NCI-H146 treated with DMSO at 0.1 percent for 48 hours (cell line): ENCODE results near the gene HS3ST5.
"Not testable (repeated sequence)": the region's sequence is repeated elsewhere in the genome, so short reads cannot be mapped to it uniquely, and the experiment has no call there.

Experiments used
- DNase-seq: peaks from one replicate; lab custom pipeline; 2025; ENCODE audit not compliant: unreplicated experiment; lab: John Stamatoyannopoulos, UW

The HS3ST5 gene

DNA sequence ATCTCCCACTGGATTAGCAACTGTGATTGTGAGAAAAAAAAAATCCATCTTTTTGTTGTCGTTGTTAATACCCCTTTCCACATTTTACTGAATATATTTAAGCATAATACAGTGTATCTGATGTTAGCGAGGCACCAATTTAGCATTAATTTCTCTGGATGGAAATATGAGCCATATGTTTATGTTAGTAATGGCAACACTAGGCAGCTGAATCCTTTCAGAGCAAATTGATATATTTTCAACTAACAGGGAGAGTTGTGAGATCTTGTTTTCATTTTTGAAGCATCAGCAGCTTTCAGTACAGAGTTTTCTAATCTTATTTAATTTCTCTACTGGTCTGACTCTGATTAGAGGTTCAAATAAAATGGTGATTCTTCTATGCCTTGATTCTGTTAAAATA, 287.1 kb downstream of the HS3ST5 start:
- DNase-seq, result no peak

DNA sequence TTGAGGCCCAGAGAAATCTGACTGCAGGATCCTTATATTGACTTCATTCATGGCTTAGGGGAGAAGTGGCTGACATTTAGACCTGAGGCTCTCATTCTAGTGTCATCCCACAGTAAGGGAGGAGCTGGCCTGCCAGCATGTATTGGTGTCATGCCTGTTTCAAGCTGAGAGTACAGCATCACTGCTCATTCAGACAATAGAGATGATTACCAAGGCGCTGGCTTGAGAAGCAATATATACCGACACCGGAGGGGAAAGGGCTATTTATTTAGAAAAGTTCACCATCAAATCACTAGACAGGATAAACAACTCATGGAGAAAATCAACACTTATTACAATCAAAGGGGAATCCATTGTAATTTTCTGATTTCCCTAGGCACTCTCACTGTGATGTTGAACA, 287.5 kb downstream of the HS3ST5 start:
- DNase-seq, result peak; percentile 24

DNA sequence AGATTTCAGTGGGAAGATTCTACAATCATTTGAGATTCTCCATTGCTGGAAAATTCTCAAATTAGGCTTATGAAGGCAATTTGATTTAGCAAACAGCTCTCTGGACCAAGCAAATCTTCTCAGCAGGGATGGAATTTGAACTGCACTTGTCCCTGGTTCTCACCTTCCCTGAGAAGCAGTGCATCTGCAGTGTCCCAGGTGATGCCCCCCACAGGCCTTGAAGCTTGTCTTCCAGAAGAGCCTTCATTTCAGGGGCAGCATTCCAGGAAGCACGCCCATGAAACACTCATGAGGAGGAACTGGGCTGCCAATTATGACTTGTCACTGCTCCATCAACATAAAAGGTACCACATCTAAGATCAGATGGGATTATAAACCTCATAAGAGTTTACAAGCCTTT, 289.0 kb downstream of the HS3ST5 start:
- DNase-seq, result no peak

DNA sequence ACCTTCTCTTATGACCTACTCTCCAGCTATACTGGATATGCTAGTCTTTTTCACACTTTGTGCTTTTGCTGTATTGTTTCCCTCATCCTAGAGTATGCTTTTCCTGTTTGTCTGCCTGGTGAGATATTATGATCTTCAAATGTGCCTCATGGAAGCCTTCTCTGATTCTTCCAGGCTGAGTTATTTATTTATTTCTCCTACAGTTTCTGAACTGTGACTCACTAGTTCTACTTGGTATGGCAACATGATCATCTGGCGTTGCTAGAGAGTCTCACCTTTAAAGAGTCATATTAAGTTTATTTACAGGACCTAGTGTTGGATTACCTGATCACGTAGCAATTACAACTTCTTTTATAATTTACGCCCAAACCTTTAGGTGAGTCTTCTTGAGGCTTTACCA, 290.7 kb downstream of the HS3ST5 start:
- DNase-seq, result no peak

DNA sequence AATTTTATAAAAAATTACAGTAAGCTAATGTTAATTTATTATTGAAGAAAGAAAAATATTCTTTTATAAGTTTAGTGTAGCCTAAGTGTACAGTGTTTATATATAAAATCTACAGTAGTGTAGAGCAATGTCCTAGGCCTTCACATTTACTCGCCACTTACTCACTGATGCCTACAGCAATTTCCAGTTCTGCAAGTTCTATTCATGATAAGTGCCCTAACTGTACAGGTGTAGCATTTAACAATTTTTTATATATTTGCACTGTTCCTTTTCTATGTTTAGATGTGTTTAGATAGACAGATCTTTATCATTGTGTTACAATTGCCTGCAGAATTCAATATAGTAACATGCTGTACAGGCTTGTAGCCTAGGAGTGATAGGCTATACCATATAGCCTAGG, 291.8 kb downstream of the HS3ST5 start:
- peak; percentile 28 for DNase-seq

DNA sequence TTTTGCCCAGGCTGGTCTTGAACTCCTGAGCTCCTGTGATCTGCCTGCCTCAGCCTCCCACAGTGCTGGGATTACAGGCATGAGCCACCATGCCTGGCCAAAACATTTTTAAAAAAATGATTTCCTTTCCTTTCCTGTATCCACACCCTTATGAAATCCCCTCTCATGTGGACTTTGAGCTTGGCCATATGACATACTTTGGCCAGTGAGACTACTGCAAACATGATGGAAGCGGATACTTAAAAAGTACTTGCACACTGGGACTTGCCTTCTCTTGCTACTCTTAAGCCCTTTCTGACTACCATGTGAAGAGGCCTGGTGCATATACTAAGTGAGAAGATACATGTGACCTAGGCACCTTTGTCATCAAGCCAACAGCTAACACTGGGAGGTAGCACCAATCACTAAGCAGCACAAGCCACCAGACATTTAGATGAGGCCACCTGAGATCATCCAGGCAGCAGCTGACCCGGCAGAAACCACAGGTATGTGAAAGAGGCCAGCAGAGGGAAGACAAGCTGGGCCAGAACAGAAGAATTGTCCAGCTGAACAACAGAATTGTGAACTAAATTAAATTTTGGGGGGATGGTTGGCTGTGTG, 293.4 kb downstream of the HS3ST5 start:
- no peak for DNase-seq

DNA sequence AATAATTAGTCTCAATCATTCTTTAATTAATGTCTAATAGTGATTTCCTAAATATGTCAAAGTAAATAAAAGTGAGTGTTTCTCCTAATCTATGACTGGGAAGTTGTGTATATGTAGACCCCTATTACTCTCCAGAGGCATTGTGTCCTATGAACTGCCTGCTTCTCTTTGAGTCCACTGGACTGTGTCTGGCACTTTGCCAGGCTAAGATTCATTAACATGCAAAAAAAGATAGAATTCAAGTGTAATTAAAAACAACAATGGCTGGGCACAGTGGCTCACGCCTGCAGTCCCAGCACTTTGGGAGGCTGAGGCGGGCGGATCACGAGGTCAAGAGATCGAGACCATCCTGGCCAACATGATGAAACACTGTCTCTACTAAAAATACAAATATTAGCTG, 298.3 kb downstream of the HS3ST5 start:
- not testable (repeated sequence) for DNase-seq

DNA sequence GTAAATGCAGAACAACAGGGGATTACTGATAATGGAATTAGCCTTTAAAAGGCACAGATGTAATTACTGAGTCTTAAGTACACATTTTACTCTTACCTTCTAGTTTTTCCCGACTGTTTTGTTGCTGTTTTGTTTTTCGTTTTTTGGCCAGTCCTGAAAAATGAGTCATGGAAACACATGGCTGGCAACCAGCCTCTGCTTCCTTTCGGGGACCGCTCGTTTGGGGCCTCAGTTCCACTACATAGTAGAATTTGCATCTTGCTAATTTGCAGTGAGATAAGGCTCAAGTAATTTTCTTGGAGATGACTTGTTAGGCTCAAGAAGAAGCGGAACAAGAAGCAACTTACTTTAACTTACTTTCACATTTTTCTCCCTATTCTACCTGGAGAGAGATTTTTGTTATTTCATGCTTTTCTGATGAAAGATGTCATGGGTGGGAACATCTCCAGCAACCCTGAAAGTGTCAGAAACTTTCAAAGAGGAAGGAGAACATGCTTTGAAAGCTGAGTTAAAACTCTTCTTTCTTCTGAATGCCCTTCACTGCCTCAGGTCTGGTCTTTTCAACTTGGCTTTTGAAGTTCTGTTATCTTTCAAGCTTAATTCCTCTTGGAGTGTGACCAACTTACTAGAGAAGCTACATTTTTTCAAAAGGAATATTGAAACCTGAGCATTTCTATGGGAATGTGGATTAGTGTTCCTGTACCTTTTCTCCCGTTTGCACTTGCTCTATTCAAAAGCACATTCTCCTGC, 300.4 kb downstream of the HS3ST5 start:
- no peak for DNase-seq

DNA sequence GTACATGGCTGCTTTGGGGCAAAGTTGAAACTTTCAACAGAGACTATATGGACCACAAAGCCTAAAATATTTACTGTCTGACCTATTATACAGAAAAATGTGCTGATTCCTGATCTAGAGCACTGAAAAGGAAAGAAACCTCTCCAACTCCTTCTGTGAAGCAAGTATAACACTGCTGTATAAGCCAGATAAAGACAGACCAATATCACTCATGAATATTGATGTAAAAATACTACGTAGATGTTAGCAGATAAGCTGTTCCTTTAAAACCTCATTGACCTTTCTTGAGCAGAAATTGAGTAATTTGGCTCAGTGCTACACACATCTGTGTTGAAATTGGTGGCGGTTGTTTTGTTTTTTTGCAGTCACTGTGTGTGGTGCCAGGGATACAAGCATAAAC, 302.0 kb downstream of the HS3ST5 start:
- DNase-seq, result no peak

DNA sequence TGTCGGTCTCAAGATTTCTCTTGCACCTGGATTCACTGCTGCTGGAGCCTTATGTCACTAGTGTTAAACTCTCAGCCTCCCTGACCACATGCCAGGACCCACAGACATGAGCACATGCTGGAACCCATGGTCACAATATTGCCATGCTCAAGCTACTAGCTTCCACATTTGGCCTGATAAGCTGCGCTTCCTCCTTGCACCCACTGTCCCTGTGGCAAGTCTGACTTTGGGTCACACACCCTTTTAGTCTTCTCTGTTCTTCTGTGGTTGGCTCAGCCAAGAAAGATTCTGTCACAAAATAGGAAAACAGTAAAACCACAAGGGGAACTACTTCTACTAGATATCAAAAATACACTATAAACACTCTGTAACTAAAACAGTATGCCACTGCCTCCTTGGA, 303.0 kb downstream of the HS3ST5 start:
- DNase-seq, result no peak

DNA sequence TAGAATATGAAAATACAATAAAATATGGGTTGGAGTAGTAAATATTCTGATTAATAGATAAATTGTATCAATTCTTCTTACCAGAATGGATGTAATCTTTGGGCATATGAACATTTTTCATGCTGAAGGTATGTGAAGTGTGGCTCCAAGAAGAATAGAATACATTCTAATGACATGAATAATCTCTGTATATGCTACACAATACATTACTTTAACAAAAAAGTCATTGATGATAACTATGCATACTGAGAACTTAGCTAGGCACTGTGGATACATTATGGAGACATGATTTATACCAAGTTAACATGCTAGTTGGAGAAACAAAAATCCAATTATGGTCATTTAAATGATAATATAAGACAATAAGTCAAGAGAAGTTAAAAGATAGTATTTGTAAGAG, 309.2 kb downstream of the HS3ST5 start:
- DNase-seq, result no peak

DNA sequence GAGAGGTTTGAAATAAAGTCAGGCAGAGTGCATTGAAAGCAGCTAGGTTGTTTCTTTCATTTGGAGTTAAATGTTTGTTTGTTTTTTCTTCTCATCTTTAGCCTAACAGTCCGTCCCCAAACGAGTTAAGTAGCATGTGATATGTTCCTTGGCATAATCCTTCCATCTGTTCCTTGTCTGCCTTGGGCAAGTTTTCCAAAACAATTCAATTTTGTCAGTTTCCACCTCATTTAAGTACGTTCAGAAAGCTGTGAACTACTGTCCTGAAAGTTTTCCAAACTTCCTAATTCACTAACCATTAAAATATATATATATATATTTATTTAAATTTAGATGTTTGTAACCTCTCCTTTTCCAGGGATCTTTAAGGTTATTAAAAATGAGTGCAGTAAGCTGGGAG, 310.1 kb downstream of the HS3ST5 start:
- DNase-seq, result no peak

DNA sequence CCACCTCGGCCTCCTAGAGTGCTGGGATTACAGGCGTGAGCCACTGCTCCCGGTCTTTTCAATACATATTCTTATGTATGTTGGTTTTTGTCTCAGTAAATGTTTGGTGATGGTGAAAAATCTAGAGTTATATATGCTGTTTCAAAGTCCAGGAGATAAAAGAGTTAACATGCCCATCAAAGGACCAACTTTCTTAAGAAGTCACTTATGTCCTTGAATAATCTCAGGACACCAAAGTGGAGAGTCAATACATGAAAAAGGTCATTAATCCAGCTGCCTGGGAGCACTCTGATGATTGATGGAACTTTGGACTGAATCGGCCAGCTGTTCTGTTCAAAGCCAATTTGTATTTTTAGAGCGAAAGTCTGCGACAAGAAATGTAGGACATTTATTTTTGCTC, 312.1 kb downstream of the HS3ST5 start:
- DNase-seq, result no peak

DNA sequence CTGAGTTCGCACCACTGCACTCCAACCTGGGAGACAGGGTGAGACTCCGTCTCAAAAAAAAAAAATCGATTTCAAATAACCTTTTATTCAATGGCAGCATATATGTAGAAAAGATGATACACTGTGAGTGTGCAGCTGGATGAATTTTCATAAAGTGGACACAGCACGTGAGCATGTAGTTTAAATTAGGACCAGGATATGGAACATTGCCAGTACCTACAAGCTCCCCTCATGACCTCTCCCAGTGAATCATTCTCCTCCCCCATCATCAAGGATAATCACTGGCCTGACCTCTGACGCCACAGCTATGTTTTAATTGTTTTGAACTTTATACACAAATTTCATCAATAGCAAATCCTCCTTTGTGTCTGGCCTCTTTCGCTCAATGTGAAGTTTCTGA, 318.1 kb downstream of the HS3ST5 start:
- no peak for DNase-seq

DNA sequence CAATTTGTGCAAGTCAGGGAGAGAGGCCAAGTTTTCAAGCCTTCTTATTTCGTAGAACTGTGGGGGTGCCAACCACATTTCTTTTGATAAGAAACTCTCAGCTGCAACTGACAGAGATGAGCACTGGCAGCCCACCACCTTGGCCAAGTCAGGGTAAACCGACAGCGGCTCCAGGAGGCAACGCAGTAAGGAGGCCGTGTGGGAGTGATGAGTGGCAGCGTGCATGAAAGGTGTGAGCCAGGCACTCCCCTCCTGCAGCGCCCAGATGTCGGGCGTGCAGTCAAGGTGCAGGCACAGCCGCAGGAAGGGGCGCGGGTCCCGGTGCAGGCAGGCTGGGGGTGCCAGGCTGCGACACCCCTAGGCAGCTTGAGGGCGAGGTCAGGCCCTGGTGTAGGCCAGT, 322.6 kb downstream of the HS3ST5 start:
- DNase-seq, result no peak

DNA sequence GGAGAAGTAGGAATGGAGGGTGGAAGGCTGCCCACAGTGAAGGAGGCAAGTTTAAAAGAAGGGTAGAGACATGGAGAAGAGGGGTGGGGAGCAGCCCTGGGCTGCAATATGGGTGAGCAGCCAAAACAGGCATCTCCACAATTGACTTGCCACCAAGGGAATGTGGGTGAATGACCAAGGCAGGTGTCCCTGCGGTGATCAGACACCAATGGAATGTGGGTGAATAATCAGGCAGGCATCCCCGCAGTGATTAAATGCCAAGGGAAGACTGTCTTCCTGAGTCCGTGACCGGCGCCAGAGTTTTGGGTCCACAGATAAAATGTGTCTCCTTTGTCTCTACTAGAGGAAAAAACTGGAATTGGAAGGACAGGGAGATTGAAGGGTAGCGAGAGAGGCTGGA, 325.7 kb downstream of the HS3ST5 start:
- not testable (repeated sequence) for DNase-seq

DNA sequence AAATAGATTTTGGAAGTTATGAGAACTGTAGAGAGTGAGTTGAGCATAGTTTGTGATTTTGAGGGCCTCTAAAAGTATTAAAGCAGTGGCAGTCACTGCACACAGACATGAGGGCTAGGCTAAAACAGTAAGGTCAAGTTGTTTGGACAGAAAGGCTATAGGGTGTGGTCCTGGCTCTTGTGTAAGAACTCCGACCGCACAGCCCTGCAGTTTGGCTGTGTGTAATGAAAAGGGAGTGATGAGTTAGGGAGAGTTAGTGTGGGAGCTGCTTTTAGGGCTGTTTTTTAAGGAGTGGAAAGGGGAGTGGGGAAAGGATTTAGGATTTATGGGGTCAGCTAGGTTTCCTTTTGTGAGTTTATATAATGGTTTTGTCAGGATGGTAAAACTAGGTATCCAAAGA, 328.7 kb downstream of the HS3ST5 start:
- DNase-seq, result not testable (repeated sequence)

DNA sequence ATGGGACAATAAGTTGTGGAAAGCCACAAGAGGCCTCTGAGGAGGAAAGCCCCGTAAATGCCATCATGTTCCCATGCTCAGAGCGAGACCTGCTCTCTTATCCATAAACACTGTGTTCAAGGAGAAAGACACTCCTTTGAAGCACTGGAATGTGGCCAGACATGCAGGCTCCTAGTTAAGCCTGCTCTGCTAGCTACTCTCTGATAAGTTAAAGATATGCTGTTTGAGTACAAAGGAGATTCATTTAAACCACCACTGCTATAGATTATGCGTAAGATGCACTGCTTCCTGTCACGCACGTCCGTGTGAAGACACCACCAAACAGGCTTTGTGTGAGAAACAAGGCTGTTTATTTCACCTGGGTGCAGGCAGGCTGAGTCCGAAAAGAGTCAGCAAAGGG, 331.3 kb downstream of the HS3ST5 start:
- not testable (repeated sequence) for DNase-seq

DNA sequence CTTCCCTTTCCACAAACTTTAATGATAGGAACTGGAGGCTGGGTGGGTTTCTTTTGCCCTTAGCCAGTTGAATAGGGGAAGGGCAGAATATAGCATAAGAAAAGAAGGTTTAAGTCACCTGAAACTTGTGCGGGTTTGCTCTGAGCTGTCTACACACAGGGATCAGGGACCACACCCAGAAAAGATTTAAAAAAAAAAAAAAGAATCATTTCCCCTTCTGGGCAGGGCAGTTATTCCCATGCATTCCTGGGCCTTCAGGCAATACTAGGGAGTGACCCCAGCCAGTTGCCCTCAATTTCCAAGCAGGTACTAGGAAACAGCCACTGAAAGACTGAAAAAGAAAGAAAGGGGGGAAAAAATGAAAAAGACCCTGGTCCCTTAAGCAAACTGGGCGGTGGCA, 332.3 kb downstream of the HS3ST5 start:
- no peak for DNase-seq

DNA sequence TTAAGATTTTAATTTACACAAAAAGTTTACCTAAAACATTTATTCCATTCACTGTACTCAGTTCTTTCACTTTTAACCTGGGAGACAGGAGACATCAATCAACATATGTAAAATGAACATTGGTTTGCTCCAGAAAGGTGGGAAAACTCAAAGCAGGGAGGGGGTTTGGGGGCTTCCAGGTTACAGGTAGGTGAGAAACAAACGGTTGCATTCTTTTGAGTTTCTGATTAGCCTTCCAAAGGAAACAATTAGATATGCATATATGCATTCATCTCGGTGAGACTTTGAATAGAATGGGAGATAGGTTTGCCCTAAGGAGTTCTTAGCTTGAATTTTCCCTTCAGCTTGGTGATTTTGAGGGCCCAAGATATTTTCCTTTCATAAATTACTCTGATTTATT, 333.6 kb downstream of the HS3ST5 start:
- no peak for DNase-seq

DNA sequence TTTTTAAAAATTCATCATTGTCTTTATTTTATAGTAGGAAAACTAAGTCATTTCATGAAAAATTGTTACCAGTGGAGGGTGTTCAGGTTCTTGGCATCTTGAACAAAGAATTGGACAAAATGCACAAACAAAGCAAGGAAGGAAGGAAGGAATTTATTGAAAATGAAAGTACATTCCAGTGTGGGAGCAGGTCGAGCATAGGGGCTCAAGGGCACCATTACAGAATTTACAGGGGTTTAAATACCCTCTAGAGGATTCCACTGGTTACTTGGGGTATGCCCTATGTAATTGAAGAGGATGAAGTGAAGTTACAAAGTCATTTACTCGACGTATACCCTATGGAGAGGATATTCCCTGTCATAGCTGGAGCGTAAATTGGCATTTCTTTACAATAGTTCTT, 334.5 kb downstream of the HS3ST5 start:
- no peak for DNase-seq

DNA sequence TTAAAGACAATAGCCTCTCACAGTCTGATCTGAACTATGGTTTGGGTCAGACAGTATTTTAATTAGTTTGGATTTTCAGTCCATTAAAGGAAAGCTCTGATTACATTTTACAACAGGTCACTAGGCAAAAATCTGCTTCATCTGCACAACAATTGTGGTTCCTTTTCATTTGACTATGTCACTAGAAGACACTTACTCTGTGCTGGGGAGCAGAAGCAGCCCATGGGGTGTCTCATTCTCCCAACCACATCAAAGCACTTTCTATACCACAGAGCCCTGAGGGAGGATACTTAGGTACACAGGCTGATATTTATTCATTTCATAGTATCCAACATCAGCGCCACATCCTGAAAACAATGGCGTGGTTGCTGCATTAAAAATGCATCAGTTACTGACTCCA, 335.3 kb downstream of the HS3ST5 start:
- DNase-seq, result no peak
